Urothelium cell line (cell line): ENCODE measurements around the gene SLC9A6.
A peak's percentile ranks its signal among the peaks of the same experiment; 100 is the strongest.
"Not testable (repeated sequence)": the region's sequence is repeated elsewhere in the genome, so short reads cannot be mapped to it uniquely, and the experiment has no call there.

Experiments used
- DNase-seq: peaks from one replicate; pipeline ENCODE4 v3.0.0; 2011; ENCODE audit warnings: low spot score, mixed read lengths
- FAIRE-seq: peaks from 2 replicates; lab custom pipeline; 2011; peaks lifted over from hg19 to GRCh38; lab: Jason Lieb, UNC

The SLC9A6 gene

GRCh38 chrX:136028383-136028984, 43.2 kb downstream of the SLC9A6 start:
- DNase-seq, result peak; percentile 3
- FAIRE-seq, result no peak

- DNase-seq (no peak), FAIRE-seq (no peak)
Observed at GRCh38 chrX:136029766-136030165, 44.5 kb downstream of the SLC9A6 start.

GRCh38 chrX:136030303-136031191, 45.3 kb downstream of the SLC9A6 start:
- FAIRE-seq, result no peak
- no peak for DNase-seq

DNA sequence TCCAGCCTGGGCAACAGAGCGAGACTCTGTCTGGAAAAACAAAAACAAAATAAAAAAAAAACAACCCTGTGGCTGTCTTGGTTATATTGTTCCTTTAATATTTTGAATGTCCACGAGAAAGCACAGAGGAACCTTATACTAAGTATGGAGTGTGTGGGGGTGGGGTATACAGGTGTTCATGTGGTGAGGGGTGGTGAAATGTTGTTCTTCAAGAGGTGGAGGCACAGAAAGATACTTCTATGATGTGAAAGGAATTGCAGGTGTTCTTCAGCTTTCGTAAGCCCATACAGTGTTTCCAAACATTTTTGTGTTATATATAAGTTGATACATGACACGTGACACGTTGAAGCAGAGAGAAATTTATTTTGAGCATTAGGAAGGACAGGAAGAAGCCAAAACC, 46.4 kb downstream of the SLC9A6 start:
- no peak for FAIRE-seq
- no peak for DNase-seq

GRCh38 chrX:136032370-136032769, 47.1 kb downstream of the SLC9A6 start:
- FAIRE-seq (no peak), DNase-seq (no peak)

- DNase-seq (no peak), FAIRE-seq (no peak)
Observed at GRCh38 chrX:136034668-136035067, 49.4 kb downstream of the SLC9A6 start.

DNA sequence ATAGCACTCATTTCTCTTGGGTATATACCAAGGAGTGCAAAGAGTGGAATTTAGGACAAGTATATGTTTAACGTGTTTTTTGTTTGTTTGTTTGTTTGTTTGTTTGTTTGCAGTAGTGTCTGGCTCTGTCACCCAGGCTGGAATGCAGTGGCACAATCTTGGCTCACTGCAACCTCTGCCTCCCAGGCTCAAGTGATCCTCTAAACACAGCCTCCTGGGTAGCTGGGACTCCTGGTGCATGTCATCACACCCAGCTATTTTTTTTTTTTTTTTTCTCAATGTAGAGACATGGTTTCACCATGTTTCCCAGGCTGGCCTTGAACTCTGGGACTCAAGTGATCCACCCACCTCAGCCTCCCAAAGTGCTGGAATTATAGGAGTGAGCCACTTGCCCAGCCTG, 50.4 kb downstream of the SLC9A6 start:
- no peak for DNase-seq

GRCh38 chrX:136039485-136039884, 54.2 kb downstream of the SLC9A6 start:
- FAIRE-seq, result no peak
- no peak for DNase-seq

More for the DNA sequence above, 50.4 kb downstream of the SLC9A6 start:
- no peak for FAIRE-seq

GRCh38 chrX:136039968-136040367, 54.7 kb downstream of the SLC9A6 start:
- no peak for FAIRE-seq
- DNase-seq, result no peak

DNA sequence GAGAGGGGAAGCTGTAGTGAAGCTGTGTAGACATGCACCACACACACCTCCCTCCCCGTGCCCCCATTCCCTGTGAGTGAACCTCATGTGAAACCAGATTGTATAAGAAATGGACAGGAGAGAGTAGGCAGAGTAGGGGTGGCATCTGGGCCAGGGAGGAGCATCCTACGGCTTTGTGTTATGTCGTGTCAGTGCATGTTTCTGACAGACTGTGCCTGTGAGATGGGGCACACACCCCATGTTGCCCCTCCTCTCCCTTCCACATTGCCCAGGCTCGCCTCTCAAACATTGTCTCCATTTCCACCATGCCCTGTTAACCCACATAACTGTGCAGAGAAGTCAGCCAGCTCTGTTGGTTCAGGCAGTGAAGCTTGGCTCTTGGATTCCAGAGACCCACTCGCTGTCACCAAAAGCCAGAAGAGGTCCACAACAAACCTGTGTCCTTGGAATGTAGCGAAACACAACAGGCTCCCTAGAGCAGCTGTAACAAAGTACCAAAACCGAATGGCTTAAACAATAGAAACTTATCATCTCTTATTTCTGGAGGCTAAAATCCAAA, 56.1 kb downstream of the SLC9A6 start:
- no peak for DNase-seq
- no peak for FAIRE-seq

GRCh38 chrX:136045008-136045407, 59.8 kb downstream of the SLC9A6 start:
- no peak for FAIRE-seq
- no peak for DNase-seq

GRCh38 chrX:136046295-136047015, 61.2 kb downstream of the SLC9A6 start:
- DNase-seq, result no peak
- no peak for FAIRE-seq

GRCh38 chrX:136047016-136047642, 61.9 kb downstream of the SLC9A6 start:
- FAIRE-seq (no peak), DNase-seq (no peak)

DNA sequence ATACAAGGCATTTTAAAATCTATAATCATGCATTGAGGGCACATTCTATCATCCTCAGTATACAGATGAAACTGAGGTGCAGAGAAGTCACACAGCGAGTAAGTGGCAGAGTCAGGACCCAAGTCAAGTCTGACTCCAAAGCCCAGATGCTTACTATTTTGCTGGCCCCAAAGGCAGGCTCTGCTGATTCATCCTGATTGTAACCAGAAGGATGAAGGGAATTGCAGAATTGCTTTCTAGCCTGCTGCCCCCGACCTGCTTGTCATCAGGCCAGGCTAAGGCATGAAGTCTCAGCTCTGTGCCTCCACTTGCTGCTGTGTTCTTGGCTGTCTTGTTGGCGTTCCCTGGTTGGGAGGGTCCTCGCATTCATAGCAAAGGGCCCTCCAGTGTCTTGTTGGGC, 62.7 kb downstream of the SLC9A6 start:
- no peak for FAIRE-seq
- DNase-seq, result no peak

DNA sequence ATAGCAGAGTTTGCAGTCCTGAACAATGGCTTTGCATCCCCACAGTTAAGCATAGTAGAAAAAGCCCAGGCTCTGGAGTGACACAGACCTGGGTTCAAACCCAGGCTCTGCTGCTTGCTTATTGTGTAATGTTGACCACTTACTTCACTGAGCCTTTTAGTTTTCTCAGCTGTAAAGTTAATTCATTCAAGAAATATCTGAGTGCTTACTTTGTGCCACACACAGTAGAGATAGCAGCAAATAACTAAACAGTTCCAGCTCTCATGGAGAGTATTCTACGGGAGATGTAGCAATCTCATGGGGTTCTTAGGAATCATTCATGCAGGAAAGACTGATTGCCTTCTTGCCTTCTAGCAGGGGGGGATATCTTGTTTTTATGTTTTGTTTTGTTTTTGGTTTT, 63.2 kb downstream of the SLC9A6 start:
- FAIRE-seq (no peak), DNase-seq (no peak)

DNA sequence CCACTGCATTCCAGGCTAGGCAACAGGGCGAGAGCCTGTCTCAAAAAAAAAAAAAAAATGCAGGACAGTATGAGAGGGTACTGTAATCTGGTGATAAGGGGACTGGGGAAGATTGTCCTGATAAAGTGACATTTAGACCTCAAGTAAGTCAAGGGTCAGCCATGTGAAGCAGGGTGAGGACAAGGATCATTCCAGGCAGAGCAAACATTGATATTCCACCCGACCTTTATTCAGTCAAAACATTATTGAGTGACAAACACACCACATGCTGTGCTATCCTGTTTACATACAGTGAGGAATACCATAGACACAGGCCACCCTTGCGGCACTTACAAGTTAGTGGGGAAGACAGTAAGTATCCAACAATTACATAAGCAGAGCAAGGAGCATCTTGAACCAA, 64.4 kb downstream of the SLC9A6 start:
- no peak for FAIRE-seq

GRCh38 chrX:136050875-136051274, 65.6 kb downstream of the SLC9A6 start:
- not testable (repeated sequence) for DNase-seq, FAIRE-seq

More for the DNA sequence above, 64.4 kb downstream of the SLC9A6 start:
- DNase-seq, result no peak

DNA sequence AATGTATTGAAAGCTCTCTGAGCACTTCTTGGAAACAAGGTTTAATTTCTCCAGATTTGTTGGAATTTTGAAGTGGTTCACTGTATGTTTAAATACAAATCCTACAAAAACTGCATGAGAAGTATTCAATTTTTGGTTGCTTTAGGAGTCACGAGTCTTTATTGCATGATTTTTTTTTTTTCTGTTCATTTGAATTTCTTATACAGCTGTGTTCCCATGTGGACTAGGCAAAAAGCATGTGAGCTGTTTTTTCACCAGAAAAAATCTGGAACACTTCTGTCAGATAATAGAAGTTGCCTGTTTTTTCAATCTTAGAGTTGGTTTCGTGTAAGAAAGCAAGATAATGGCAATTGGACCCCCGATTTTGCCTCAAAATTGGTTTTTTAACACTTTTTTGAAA, 66.4 kb downstream of the SLC9A6 start:
- FAIRE-seq, result no peak
- DNase-seq, result no peak

- DNase-seq (no peak), FAIRE-seq (no peak)
Observed at GRCh38 chrX:136055651-136056221, 70.5 kb downstream of the SLC9A6 start.

DNA sequence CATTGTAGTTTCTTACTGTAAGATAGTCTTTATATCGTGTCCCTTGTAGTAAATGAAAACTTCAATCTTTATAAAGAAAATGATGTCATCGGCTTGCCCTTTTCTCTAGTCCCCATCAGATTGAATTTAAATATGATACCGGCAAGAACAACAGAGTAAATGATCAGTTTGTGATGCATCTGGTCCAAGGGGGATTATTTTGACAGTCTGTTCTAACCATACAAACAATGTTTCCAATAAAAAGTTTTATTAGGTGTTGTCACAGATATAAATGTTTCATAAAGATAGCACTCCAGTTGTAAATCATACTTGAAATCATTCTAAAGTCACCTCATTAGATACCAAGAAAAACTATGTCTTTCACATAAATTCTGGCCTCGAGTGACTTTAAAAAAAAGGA, 72.3 kb downstream of the SLC9A6 start:
- no peak for FAIRE-seq
- DNase-seq, result no peak

DNA sequence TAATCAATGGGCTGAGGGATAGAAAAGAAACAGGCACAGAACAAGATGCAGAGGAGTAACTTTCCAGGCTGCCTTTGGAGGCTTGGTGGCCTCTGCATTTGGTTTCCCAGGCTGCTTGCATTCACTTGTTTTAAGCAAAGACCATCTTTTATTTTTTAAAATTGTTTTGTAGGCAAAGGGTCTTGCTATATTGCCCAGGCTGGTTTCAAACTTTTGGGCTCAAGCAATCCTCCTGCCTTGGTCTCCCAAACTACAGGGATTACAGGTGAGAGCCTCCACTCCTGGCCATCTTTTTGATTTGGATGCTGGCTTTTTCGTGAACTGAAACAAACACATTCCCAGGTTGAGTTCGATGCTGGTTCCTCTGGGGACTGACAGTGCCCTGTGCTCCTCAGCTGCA, 74.1 kb downstream of the SLC9A6 start:
- DNase-seq, result no peak
- FAIRE-seq, result no peak
